HEK293 (cell line): Measurements from ENCODE around the gene VDAC1.

ENCODE experiments used
- KLF10 ChIP-seq: fragments of 450-650 bp; IDR thresholded peaks from 2 replicates; pipeline ENCODE4 v1.5.1; 2018; ENCODE audit warnings: missing biosample characterization, mild to moderate bottlenecking, missing genetic modification characterization
- MYNN ChIP-seq: fragments of 450-650 bp; formaldehyde crosslinking; IDR thresholded peaks from 2 replicates; pipeline ENCODE4 v1.5.1; 2016; ENCODE audit warnings: missing biosample characterization, missing genetic modification characterization, borderline replicate concordance
- ZBTB20 ChIP-seq: fragments of 450-650 bp; formaldehyde crosslinking; IDR thresholded peaks from 2 replicates; pipeline ENCODE4 v1.5.1; 2016; ENCODE audit warnings: missing biosample characterization, missing genetic modification characterization
- TF ChIP-seq, protein P1 (sequence below): fragments of 450-650 bp; formaldehyde crosslinking; IDR thresholded peaks from 2 replicates; pipeline ENCODE4 v1.5.1; 2016; ENCODE audit warnings: missing biosample characterization, missing genetic modification characterization

GRCh38 chr5:133981714-133982113 lies 23.1 kb downstream of the VDAC1 start:
- TF ChIP-seq MYNN (tag by site-specific recombination) = no peak
- no peak for TF ChIP-seq KLF10 (tag by site-specific recombination)
- TF ChIP-seq ZBTB20 (tag by site-specific recombination) = no peak
- TF ChIP-seq, protein P1, sequence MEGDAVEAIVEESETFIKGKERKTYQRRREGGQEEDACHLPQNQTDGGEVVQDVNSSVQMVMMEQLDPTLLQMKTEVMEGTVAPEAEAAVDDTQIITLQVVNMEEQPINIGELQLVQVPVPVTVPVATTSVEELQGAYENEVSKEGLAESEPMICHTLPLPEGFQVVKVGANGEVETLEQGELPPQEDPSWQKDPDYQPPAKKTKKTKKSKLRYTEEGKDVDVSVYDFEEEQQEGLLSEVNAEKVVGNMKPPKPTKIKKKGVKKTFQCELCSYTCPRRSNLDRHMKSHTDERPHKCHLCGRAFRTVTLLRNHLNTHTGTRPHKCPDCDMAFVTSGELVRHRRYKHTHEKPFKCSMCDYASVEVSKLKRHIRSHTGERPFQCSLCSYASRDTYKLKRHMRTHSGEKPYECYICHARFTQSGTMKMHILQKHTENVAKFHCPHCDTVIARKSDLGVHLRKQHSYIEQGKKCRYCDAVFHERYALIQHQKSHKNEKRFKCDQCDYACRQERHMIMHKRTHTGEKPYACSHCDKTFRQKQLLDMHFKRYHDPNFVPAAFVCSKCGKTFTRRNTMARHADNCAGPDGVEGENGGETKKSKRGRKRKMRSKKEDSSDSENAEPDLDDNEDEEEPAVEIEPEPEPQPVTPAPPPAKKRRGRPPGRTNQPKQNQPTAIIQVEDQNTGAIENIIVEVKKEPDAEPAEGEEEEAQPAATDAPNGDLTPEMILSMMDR (tag by site-specific recombination) = no peak
